Erythroblast (primary cell): ENCODE measurements around the gene FIGN.

Experiments
- GATA1 ChIP-seq: IDR thresholded peaks from 2 replicates; pipeline ENCODE4 v1.6.1; 2011; ENCODE audit warnings: low read depth, mild to moderate bottlenecking, control low read depth, low read length, moderate library complexity
- POLR2A ChIP-seq: IDR thresholded peaks from 2 replicates; pipeline ENCODE4 v1.6.1; 2011; ENCODE audit warnings: mild to moderate bottlenecking, low read length

DNA sequence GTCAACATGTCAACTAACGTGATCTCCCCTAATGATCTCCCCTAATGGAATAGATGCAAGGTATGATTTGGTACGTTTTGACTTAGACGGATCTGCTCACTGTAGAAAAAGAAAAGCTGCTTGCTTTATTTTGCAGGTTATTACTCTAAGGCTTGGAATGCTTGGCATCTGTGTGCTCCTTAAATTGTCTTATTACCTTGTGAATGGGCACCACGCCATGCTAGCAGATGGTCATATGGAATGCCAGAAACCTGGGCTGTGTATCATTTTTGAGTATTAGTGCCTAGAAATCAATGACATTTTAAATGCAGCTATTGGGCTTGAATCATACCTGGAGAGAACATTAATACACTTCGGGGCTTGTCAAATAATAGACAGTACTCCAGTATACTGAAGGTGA, 16.5 kb upstream of the FIGN start:
- TF ChIP-seq POLR2A (no peak), GATA1 (no peak)
